Suprapubic skin (tissue), 4 donors: ENCODE results near the gene KIF3C. TPM values are rescaled to one million over a fixed set of nuclear protein-coding genes. Genes with fewer than 3 reads are reported as not detected.
"Not testable (repeated sequence)": the region's sequence is repeated elsewhere in the genome, so short reads cannot be mapped to it uniquely, and the experiment has no call there.

Experiments used
- DNase-seq, 2 donors: peaks; one replicate each; pipeline ENCODE4 v3.0.0-alpha.2; 2019; ENCODE audit warnings: low spot score in 2 of 2
- H3K27ac ChIP-seq: fragments of 200-600 bp; sonication (generic); one replicate; pipeline ENCODE4 v1.5.1; 2019
- H3K27me3 ChIP-seq: fragments of 200-600 bp; sonication (generic); one replicate; pipeline ENCODE4 v1.5.1; 2019
- H3K36me3 ChIP-seq: fragments of 200-600 bp; sonication (generic); one replicate; pipeline ENCODE4 v1.5.1; 2019
- H3K4me1 ChIP-seq: fragments of 200-600 bp; sonication (generic); one replicate; pipeline ENCODE4 v1.5.1; 2019
- H3K4me3 ChIP-seq: fragments of 200-600 bp; sonication (generic); one replicate; pipeline ENCODE4 v1.5.1; 2019; ENCODE audit warnings: mild to moderate bottlenecking
- H3K9me3 ChIP-seq: fragments of 200-600 bp; sonication (generic); one replicate; pipeline ENCODE4 v1.5.1; 2019
- EP300 ChIP-seq: sonication (generic); formaldehyde crosslinking; IDR thresholded peaks from one replicate; pipeline ENCODE4 v1.6.1; 2017; ENCODE audit warnings: antibody characterized with exemption
- POLR2A ChIP-seq, 2 donors: fragments of 450-650 bp; IDR thresholded peaks; one replicate each; pipeline ENCODE4 v1.6.1; 2017; ENCODE audit warnings: antibody characterized with exemption in 2 of 2, mild to moderate bottlenecking in 2 of 2, moderate library complexity in 2 of 2
- POLR2AphosphoS5 ChIP-seq, 3 donors: sonication (generic); formaldehyde crosslinking; IDR thresholded peaks; one replicate each; pipeline ENCODE4 v1.6.1; 2017; ENCODE audit warnings: antibody characterized with exemption in 3 of 3
- WGBS: methylation state at CpG from one replicate; pipeline ENCODE4 v1.1.5; 2018; 5-methylcytosine and 5-hydroxymethylcytosine counted together
- total RNA-seq, 4 donors: library from RNA; depleted of rRNA; stranded (reverse); fragments of >200 nt; gene quantifications; one replicate each; pipeline ENCODE4 v1.1.0, GENCODE V29; 2016
- TF ChIP-seq, protein P1 (sequence below), 2 donors: fragments of 200-600 bp in 1 of 2; fragments of 450-650 bp in 1 of 2; sonication (generic) in 1 of 2; IDR thresholded peaks; one replicate each; pipeline ENCODE4 v1.5.1; 2016 to 2019; ENCODE audit warnings: antibody characterized with exemption in 2 of 2, mild to moderate bottlenecking in 1 of 2, moderate library complexity in 1 of 2

KIF3C gene
- total RNA-seq, 4 donors from 2014 or later = 3.2 to 5.8 (median 4.7) TPM

DNA sequence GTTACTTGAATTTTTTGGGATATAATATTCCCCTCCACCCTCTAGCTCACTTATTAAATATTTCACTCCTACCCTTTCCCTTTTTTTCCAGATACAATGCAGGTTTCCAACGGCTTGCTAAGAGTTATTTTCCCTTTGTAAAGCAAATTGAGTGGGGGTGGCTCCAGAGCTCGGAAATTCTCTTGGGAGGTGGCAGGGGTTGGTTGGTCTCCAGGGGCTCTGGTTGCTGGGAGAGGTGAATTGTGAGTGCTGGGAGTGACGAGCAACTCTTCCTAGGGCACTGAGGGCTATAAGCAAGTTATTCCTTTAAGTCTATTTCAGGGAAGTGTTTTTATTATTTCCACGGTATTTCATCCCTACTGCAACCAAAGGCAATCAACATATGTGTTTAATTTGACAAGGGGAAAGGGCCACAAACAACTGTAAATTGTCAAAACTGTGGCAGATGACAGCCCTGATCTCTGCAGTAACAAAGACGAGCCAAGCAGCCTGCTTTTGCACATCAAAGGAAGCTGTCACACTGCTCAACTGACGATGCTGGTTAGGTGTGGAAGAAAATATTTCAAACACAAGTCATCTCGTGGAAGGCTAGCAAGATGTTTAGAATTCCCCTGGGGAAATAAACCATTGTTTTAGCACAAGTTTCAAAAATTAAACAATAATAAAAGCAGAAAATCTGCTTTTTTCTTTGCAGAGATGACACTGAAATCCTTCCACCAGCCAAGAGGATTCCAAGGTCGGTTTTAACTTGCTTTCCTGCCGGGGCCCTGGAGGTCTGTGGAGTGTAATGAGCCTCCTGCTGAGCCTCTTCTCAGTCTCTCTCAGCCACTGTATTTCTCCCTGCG is 69.2 kb downstream of the KIF3C start:
- no peaks in the 10 kb centered on the region for H3K4me1 ChIP-seq
- TF ChIP-seq, protein P1, sequence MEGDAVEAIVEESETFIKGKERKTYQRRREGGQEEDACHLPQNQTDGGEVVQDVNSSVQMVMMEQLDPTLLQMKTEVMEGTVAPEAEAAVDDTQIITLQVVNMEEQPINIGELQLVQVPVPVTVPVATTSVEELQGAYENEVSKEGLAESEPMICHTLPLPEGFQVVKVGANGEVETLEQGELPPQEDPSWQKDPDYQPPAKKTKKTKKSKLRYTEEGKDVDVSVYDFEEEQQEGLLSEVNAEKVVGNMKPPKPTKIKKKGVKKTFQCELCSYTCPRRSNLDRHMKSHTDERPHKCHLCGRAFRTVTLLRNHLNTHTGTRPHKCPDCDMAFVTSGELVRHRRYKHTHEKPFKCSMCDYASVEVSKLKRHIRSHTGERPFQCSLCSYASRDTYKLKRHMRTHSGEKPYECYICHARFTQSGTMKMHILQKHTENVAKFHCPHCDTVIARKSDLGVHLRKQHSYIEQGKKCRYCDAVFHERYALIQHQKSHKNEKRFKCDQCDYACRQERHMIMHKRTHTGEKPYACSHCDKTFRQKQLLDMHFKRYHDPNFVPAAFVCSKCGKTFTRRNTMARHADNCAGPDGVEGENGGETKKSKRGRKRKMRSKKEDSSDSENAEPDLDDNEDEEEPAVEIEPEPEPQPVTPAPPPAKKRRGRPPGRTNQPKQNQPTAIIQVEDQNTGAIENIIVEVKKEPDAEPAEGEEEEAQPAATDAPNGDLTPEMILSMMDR (IDR thresholded peaks at IDR 0.05) = no peak
- TF ChIP-seq POLR2A (IDR thresholded peaks at IDR 0.05) (no peak), EP300 (no peak), POLR2AphosphoS5 (IDR thresholded peaks at IDR 0.05) (no peak)
- H3K9me3 ChIP-seq = no peaks in the 10 kb centered on the region
- H3K4me3 ChIP-seq = no peak overlapping the region
- DNase-seq = no peak
- 20% methylated on average over 10 of the region's 10 CpGs for WGBS
- H3K36me3 ChIP-seq = no peaks in the 10 kb centered on the region
- no peak overlapping the region for H3K27ac ChIP-seq
- H3K27me3 ChIP-seq = no peaks in the 10 kb centered on the region

DNA sequence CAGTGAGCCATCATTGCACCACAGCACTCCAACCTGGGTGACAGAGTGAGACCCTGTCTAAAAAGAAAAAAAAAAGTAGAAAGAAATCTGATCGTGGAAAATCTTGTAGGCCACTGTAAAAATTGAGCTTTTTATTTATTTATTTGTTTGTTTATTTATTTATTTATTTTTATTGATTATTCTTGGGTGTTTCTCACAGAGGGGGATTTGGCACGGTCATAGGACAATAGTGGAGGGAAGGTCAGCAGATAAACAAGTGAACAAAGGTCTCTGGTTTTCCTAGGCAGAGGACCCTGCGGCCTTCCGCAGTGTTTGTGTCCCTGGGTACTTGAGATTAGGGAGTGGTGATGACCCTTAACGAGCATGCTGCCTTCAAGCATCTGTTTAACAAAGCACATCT is 72.7 kb downstream of the KIF3C start:
- H3K27ac ChIP-seq, H3K27me3 ChIP-seq, DNase-seq, H3K36me3 ChIP-seq, H3K4me1 ChIP-seq, H3K9me3 ChIP-seq, H3K4me3 ChIP-seq: not testable (repeated sequence)
- WGBS = 80% methylated on average over 5 of the region's 5 CpGs

DNA sequence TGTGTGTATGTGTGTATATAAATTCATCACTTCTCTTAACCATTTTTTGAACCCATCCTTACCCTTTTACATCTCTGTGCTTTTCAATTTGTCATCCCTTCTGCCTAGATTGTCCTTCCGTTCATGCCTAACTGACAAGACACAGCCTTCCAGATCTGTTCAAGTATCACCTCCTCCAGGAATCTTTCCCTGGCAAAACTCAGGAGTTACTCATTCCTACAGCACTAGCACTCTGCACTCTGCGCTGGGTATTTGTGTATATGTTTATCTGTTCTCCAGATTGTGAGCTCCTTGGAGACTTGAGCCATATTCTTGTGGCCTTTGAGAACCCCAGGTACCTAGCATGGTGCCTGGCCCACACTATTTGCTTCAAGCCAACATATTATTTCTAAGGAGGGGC is 77.2 kb downstream of the KIF3C start:
- TF ChIP-seq, protein P1 (IDR thresholded peaks at IDR 0.05) = no peak
- no peak for TF ChIP-seq POLR2AphosphoS5 (IDR thresholded peaks at IDR 0.05)
- TF ChIP-seq EP300 = no peak
- no peak for TF ChIP-seq POLR2A (IDR thresholded peaks at IDR 0.05)
- Histone ChIP-seq H3K4me1 (no peaks in the 10 kb centered on the region), H3K4me3 (no peak overlapping the region), H3K27me3 (no peaks in the 10 kb centered on the region), H3K36me3 (no peaks in the 10 kb centered on the region), H3K9me3 (no peaks in the 10 kb centered on the region), H3K27ac (no peak overlapping the region)
- DNase-seq = no peak
- 78% methylated on average over 2 of the region's 2 CpGs for WGBS

DNA sequence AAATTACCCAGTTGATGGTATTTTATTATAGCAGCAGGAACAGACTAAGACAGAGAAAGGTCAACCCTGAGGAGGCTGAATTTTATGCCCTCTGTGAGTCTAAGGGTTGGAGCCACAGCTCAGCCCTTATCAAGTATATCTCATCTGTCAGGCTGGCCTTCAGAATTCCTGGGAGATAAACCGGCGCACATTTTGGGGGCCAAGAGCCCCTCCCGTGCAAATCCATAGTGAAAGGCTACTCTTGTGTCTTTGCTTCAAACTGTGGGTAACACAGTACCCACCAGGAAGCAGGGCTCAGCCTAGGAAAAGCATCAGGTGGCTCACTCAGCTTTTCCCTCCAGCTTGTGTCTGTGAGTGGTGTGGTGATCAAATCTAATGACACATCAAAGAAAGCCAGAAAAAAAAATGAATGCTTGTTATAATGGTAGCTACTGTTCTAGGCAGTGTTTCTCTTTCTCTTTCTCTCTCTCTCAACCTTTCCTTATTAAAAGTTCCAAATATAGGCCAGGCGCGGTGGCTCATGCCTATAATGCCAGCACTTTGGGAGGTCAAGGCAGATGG is 79.0 kb downstream of the KIF3C start:
- Histone ChIP-seq H3K4me1 (no peaks in the 10 kb centered on the region), H3K4me3 (no peak overlapping the region), H3K27me3 (no peaks in the 10 kb centered on the region), H3K36me3 (no peaks in the 10 kb centered on the region), H3K27ac (no peak overlapping the region), H3K9me3 (no peaks in the 10 kb centered on the region)
- TF ChIP-seq POLR2A (IDR thresholded peaks at IDR 0.05) = no peak
- WGBS = 80% methylated on average over 5 of the region's 5 CpGs
- no peak for DNase-seq

DNA sequence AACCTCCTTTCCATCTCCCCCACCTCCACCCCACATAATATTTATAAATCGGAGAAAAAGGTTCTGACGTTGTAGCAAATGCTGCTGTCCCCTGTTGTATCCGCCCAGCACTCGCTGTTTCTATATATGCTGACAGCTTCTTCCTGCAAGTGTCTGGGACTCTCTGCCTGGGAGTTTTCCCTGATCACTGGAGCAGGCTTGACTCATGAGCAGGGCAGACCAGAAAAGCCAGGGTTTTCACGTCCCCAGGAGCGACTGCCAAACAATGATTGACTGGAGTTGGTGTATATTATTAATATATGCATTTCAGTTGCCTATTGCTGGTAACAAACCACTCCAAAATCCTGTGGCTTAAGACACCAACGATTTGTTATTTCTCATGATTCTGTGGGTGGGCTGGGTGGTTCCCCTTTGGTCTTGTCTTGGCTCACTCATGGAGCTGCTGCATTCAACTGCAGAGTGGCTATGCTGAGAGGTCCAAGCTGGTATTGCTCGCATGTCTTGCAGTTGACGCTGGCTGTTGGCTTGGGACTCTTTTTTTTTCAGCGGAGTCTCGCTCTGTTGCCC is 82.8 kb downstream of the KIF3C start:
- H3K4me3 ChIP-seq = no peak overlapping the region
- H3K4me1 ChIP-seq = no peaks in the 10 kb centered on the region
- H3K27ac ChIP-seq = no peak overlapping the region
- H3K27me3 ChIP-seq = no peaks in the 10 kb centered on the region
- WGBS = 61% methylated on average over 11 of the region's 11 CpGs
- no peaks in the 10 kb centered on the region for H3K36me3 ChIP-seq
- TF ChIP-seq EP300 = no peak
- TF ChIP-seq, protein P1 (IDR thresholded peaks at IDR 0.05) = no peak
- no peak for TF ChIP-seq POLR2A (IDR thresholded peaks at IDR 0.05)
- TF ChIP-seq POLR2AphosphoS5 (IDR thresholded peaks at IDR 0.05) = no peak
- no peak for DNase-seq
- H3K9me3 ChIP-seq = no peaks in the 10 kb centered on the region

DNA sequence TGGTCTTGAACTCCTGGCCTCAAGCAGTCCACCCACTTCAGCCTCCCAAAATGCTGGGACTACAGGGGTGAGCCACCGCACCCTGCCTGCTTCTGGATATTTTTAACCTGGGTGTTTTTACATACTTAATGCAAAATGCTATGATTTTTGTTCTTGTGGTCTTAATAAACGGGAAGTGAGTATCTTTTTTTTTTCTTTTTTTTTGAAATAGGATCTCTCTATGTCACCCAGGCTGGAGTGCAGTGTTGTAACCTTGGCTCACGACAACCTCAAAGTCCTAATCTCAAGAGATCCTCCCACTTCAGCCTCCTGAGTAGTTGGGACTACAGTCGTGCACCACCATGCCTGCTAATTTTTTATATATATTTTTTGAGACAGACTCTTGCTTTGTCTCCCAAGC is 84.8 kb downstream of the KIF3C start:
- no peaks in the 10 kb centered on the region for H3K36me3 ChIP-seq
- TF ChIP-seq, protein P1 (IDR thresholded peaks at IDR 0.05) = no peak
- TF ChIP-seq EP300 (no peak), POLR2A (IDR thresholded peaks at IDR 0.05) (no peak), POLR2AphosphoS5 (IDR thresholded peaks at IDR 0.05) (no peak)
- H3K4me1 ChIP-seq = no peaks in the 10 kb centered on the region
- DNase-seq = no peak
- H3K9me3 ChIP-seq = no peaks in the 10 kb centered on the region
- no peak overlapping the region for H3K27ac ChIP-seq
- no peak overlapping the region for H3K4me3 ChIP-seq
- 69% methylated on average over 4 of the region's 4 CpGs for WGBS
- H3K27me3 ChIP-seq = no peaks in the 10 kb centered on the region

DNA sequence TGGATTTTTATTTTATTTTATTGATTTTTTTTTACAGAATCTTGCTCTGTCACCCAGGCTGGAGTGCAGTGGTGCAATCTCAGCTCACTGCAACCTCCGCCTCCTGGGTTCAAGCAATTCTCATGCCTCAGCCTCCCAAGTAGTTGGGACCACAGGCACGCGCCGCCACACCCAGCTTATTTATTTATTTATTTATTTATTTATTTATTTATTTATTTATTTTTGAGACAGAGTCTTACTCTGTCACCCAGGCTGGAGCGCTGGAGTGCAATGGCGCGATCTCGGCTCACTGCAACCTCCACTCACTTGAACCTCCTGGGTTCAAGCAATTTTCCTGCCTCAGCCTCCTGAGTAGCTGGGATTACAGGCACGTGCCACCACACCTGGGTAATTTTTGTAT is 86.0 kb downstream of the KIF3C start:
- 93% methylated on average over 9 of the region's 9 CpGs for WGBS
- not testable (repeated sequence) for DNase-seq, H3K27me3 ChIP-seq, H3K36me3 ChIP-seq, H3K4me1 ChIP-seq, H3K27ac ChIP-seq, H3K9me3 ChIP-seq, H3K4me3 ChIP-seq
